ENCODE measurements around the gene SYNPO2. TPM values are rescaled to one million over a fixed set of nuclear protein-coding genes. Genes with fewer than 3 reads are reported as not detected.

The SYNPO2 gene, protein sequence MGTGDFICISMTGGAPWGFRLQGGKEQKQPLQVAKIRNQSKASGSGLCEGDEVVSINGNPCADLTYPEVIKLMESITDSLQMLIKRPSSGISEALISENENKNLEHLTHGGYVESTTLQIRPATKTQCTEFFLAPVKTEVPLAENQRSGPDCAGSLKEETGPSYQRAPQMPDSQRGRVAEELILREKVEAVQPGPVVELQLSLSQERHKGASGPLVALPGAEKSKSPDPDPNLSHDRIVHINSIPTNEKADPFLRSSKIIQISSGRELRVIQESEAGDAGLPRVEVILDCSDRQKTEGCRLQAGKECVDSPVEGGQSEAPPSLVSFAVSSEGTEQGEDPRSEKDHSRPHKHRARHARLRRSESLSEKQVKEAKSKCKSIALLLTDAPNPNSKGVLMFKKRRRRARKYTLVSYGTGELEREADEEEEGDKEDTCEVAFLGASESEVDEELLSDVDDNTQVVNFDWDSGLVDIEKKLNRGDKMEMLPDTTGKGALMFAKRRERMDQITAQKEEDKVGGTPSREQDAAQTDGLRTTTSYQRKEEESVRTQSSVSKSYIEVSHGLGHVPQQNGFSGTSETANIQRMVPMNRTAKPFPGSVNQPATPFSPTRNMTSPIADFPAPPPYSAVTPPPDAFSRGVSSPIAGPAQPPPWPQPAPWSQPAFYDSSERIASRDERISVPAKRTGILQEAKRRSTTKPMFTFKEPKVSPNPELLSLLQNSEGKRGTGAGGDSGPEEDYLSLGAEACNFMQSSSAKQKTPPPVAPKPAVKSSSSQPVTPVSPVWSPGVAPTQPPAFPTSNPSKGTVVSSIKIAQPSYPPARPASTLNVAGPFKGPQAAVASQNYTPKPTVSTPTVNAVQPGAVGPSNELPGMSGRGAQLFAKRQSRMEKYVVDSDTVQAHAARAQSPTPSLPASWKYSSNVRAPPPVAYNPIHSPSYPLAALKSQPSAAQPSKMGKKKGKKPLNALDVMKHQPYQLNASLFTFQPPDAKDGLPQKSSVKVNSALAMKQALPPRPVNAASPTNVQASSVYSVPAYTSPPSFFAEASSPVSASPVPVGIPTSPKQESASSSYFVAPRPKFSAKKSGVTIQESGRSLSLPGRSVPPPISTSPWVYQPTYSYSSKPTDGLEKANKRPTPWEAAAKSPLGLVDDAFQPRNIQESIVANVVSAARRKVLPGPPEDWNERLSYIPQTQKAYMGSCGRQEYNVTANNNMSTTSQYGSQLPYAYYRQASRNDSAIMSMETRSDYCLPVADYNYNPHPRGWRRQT
- total RNA-seq, result 0.11 and 0.31 TPM in 2 replicates

DNA sequence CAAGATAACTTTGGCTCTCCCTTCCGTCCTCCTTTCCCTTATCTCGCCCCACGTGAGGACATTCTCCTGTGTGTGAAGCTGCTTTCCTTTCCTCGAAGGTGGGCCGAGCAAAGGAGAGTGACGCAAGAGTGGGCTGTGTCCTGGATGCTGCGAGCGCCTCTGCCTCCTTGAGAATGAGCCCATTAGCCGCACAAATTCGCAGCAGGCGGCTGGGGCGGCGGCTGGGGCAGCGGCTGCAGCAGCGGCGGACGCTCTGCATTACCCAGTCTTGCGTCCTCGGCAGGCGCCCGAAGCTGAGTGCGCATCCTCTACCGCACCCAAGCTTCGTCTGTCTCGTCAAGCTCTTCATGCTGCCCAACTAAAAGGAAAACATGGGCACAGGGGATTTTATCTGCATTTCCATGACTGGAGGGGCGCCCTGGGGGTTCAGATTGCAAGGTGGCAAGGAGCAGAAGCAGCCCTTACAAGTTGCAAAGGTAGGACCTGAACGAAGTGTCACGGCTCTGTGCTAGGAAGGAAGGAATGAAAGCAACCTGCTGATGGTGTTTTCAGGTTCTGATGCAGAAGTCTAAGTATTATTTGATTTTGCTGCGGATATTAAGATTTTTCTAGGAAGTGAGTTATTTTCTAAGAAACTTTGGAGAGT, at the start of gene SYNPO2:
Gene SYNPO2, plus strand, starts transcription at position 189 of the 646 bp plus-strand sequence. Its CDS starts 183 bp downstream, at position 372.

Other genes with a start within 250 kb of the SYNPO2 start
- 34.4 and 51.1 TPM in 2 replicates for gene METTL14, start 203.5 kb upstream of the SYNPO2 start, total RNA-seq
- gene SEC24D, start 52.7 kb upstream of the SYNPO2 start, total RNA-seq, result 56.3 and 63.9 TPM in 2 replicates
- gene MYOZ2, start 247.0 kb downstream of the SYNPO2 start, total RNA-seq, result not detected in 2 replicates